Epithelial cell of esophagus (primary cell): Measurements from ENCODE around the gene RETREG2.

ENCODE experiments used
- DNase-seq: peaks from one replicate; pipeline ENCODE4 v3.0.0; 2010; ENCODE audit warnings: low read depth
- H3K4me3 ChIP-seq: 2 replicates; pipeline ENCODE4 v1.5.1; 2011; ENCODE audit warnings: mild to moderate bottlenecking, low read length, control low read depth
- CTCF ChIP-seq: IDR thresholded peaks from 2 replicates; pipeline ENCODE4 v1.5.1; 2011; ENCODE audit warnings: low read depth, mild to moderate bottlenecking, low read length, control low read depth, inconsistent platforms; ENCODE audit not compliant: insufficient read depth; ENCODE audit errors: missing control alignments

RETREG2 gene

GRCh38 chr2:219215871-219216534 is 37.9 kb downstream of the RETREG2 start:
- no peak overlapping the region for H3K4me3 ChIP-seq

GRCh38 chr2:219216535-219216915 is 38.5 kb downstream of the RETREG2 start:
- no peak for TF ChIP-seq CTCF
- H3K4me3 ChIP-seq: no peak overlapping the region
- DNase-seq: no peak

More at GRCh38 chr2:219215871-219216534, 37.9 kb downstream of the RETREG2 start:
- peak; percentile 16 for DNase-seq
- TF ChIP-seq CTCF: no peak

- peak; percentile 75 for DNase-seq
- no peak for TF ChIP-seq CTCF
- H3K4me3 ChIP-seq: peak overlapping the region; percentile 70
Measured at GRCh38 chr2:219218217-219218731, 40.2 kb downstream of the RETREG2 start.

- TF ChIP-seq CTCF: no peak
- peak; percentile 92 for DNase-seq
- H3K4me3 ChIP-seq: peak within 1 kb of the TSS; percentile 70
Measured at GRCh38 chr2:219218732-219219701, 40.9 kb downstream of the RETREG2 start, which contains the start of gene ABCB6. Gene ABCB6, minus strand, starts transcription at chr2:219218958. Its CDS starts 285 bp downstream, at chr2:219218673.

- no peak for DNase-seq
- no peak overlapping the region for H3K4me3 ChIP-seq
- no peak for TF ChIP-seq CTCF
Measured at GRCh38 chr2:219219784-219220532, 41.9 kb downstream of the RETREG2 start.

- no peak for DNase-seq
- no peak overlapping the region for H3K4me3 ChIP-seq
- TF ChIP-seq CTCF: no peak
Measured at GRCh38 chr2:219220652-219221402, 42.8 kb downstream of the RETREG2 start.
